ENCODE results near the gene MAML3.
A peak's percentile ranks its signal among the peaks of the same experiment; 100 is the strongest.

MAML3 gene

DNA sequence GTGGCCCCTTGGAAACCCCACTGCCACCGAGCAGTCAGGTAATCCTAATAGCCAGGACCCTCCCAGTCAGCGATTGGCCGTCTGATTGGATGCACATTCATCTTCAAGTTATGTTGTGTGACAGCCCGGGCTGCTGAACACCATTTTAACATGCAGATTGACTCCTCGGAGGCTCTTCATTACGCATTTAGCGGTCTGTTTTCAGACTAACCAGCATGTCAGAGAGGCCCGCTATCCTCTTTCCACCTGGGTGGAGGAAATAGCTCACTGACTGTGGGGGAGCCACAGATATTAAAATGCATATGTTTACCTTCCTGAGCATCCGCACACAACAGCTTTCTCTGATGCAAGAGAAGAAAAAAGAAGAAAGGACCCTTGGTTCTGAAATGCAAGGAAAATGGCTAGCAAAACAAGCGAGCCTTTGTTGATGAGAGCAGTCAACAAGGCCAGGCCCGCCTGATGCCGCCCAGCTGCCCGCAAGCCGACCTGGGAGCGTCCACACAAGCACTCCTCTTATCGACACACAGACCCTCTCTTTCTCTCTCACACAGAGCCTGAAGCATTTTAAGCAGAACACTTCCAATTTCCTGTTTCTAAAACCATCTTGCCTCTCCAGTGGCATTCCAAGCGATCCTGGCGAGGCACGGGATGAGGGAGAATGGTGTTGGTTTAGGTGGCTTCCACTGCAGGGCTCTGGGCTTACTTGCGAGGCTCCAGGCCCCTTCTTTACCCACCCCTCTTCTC lies 370.1 kb downstream of the MAML3 start:
- DNase-seq (ENCODE audit: low read depth): no peak

DNA sequence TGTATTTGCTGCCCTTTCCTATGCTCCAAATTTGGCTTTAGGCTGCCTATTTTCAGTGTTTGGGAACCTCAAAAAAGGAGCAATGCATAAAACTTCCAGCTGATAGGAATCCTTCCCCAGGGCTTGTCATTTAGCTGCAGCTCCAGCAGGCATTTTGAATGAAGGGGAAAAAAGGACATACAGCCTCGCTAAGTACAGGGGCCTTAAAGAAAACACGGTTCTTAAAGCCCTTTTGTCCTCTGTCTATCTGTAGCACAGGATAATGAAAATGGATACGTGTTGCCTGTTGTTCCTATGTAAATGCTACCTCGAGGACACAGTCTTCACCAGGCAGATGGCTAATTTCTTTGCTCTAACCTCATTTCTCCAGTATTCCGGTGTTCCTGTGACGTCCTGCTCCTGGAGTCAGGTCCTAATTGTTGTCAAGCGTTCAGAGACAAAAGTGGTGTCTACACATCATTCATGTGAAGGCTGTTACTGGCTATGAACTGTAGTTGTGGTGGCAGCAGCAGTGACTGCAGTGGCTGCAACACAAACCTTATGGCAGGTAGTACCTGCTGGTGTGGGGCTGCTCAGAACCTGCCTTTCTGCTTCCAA lies 371.0 kb downstream of the MAML3 start:
- no peak for DNase-seq (ENCODE audit: low read depth)

DNA sequence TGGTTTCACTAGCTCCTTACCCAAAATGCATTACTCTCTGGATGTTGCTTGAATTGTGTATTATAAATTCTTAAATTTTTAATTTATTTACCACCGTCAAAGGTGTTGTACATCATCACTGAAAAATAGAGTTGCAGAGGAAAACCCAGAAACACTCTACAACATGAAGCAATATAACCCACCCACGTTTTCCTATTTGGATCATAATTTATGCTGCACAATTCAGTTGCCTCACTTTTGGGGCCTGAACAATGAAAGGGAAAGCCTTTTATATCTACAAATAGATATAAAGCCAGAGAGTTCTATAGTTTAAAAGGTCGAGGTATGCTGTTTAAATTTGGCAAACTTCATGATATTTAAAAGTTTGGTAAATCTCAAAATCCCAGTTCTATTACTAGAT lies 372.9 kb downstream of the MAML3 start:
- no peak for DNase-seq (ENCODE audit: low read depth)

DNA sequence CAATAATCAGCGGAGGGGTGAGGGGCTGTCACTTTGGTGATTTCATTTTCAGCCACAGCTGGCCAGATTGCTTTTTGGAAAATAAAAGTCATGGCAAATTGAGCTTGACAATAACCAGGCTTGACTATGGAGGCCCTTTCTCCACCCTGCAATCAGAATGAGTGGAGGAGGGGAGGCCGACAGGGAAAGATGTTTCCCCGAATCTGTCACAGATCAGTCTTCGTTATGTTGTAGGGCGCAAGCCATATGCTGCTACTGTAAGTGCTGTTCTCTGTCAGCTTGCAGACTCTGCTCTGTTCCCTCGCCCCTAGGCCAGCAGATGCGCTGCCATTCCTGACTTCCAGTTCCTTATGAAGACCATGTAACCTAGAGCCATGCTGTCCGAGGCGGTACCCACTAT lies 374.3 kb downstream of the MAML3 start:
- DNase-seq (ENCODE audit: low read depth): no peak

DNA sequence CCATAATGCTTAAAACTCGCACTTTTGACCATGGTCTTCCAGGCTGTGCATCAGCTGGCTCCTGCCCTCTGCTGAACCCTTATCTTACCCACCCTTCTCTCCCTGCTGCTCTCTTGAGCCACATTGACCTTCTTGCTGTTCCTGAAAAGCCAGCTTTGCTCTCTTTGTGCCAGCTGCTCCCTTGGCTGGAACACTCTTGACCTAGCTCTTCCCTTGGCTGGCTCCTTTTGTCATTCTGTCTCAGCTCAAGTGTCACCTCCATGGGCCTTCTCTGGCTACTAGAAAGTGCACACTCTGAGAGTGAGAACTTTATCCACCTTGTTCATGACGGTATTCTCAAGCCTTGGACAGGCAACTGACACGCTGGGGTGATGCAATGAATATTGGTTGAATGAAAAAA lies 376.2 kb downstream of the MAML3 start:
- DNase-seq (ENCODE audit: low read depth): no peak

DNA sequence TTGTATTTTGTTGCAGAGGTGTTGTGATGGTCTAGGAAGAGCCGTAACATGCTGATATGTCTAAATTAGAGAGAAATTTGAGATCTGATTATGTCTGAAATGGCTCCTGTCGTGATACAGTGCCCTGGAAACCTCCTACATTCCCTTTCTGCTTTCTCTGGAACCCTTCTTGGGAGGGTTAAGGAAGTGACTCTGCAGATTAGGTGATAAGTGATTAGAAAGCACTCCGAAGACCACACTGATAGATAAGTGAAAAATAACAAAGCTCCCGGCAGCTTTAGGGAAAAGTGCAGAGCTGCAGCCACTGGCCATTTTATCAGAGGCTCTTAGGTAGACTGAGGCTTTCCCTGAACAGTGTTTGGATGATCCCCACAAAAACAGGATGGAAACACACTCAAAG lies 377.7 kb downstream of the MAML3 start:
- no peak for DNase-seq (ENCODE audit: low read depth)

DNA sequence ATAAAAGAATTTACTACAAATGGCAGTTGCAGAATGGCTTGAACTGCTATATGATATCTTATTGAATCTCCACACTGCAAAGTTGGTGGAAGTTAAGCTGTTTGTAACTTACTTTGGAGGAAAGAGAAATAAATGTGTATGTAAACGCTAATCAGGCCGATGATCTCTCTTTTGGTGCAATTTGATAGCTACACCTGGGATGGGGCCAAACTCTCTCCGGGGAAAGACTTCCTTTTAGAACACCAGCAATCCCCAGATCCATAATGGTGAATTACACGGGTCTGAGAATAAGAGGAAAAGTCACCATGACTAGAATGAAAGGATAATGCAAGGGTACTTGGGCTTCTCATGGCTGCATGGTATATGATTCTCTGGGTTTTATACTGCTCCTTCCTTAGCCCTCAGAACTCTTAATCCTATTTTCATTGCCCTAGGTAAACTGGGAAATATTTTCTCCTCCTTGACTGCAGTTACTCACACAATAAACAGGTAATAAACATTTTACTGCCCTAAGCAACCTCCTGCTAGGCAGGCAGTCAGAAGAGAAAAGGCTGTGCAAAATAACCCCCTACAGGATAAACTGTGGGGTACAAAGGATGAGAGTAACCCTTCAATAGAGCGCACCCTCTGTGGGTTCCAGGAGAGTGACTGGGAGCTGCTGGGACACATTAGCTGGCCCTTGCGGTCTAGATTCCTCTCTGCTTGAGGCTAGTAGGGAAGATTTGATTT lies 379.1 kb downstream of the MAML3 start:
- no peak for DNase-seq (ENCODE audit: low read depth)

DNA sequence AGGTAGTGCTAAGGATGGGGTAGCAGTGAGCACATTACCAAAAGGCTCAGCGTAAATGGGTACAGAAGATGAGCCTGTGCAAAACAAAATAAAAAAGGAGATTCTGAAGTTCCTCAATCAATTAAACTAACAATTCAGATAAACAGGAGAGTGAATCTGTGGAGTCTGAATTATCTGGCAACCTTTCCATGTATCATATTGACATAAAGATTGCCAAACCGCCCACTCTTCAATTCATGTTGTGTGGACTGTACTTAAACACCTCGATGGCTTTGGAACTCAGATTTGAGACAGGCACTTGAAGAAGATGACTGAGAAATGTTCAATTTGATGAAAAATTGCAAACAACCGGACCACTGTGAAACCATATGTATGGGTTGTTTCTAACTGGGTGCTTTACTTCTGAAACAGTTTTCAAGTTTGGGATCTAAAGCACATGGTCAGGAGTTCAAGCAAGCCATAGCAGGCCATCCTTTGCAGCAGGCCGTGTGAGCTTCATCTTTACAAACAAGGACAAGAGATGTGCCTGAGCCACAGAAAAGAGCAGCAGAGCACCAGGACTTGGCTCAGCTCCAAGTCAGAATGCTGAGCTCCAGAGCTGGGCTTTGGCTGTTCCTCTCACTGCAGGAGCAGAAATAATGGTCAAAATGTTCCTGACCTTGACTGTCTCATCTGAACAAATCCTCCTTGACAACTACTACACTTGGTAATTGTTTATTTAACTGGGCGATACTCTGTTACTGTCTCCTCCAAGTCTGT lies 380.2 kb downstream of the MAML3 start:
- no peak for DNase-seq (ENCODE audit: low read depth)

DNA sequence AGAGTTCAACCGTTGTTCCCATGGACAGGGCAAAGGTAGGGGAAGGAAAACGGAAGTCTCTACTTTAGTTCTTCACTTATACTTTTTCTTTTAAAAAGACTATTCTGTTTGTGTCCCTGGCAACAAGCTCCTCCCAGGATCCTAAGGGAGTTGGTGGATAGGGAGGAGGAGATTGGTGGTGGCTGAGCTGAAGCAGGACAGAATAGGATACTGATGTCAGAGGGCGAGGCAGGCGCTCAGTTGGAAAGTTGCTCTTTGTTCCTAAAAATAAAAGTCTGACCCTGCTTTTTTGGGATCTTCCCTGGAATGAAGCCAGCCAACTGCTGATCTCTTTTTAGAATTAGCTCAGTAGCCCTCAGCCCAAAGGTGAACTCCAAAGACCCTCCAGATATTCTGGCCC lies 383.6 kb downstream of the MAML3 start:
- DNase-seq (ENCODE audit: low read depth): no peak

DNA sequence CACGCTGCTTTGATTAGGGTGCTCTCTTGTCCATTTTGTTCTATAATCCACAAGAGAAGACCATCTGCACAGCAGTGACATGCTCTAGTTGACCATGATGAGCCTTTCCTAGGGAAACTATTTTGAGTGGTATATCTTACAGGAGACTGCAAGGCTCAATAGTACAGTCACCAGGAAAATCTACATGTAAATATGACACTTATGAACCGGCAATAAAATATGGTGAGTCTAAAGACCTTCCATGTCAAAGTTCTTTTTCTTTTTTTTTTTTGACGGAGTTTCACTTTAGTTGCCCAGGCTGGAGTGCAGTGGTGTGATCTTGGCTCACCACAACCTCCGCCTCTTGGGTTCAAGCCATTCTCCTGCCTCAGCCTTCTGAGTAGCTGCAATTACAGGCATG lies 384.6 kb downstream of the MAML3 start:
- DNase-seq (ENCODE audit: low read depth): no peak

DNA sequence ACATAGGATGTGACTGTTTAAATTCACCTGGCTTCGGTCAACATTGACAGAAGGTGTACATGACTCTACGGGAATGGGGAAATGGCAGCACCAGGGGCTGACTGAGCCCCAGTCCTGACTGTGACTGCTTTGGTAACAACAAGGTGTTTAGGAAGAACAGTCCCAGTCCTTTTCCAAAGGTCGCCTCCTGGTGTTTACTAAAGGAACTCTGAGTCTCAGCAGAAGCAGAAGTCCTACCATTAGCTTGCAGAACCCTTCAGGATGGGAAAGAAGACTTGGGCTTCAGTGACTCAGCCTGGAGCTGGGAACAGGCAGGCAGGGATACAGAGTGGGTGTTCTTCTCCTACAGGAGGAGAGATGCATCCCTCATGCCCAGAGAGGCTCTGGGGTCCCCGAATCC lies 385.1 kb downstream of the MAML3 start:
- DNase-seq (ENCODE audit: low read depth): no peak

DNA sequence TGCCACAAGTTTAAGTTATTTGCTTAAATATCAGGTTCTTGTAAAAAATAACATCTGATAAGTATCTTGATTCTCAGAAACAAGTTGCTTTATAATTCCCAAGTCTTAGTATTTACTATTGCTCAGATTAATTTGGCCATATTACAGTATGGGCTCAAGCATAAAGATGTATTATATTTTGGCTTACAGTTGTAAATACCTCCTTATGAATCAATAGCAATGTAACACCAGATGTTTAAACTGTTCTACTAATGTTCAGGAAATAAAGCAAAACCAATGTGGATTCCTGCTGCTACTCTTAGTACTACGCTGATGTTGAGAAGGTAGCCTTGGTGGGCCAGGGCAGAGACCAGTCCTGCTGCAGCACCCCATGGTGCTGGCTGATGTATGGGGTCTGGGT lies 385.6 kb downstream of the MAML3 start:
- DNase-seq (ENCODE audit: low read depth): no peak

DNA sequence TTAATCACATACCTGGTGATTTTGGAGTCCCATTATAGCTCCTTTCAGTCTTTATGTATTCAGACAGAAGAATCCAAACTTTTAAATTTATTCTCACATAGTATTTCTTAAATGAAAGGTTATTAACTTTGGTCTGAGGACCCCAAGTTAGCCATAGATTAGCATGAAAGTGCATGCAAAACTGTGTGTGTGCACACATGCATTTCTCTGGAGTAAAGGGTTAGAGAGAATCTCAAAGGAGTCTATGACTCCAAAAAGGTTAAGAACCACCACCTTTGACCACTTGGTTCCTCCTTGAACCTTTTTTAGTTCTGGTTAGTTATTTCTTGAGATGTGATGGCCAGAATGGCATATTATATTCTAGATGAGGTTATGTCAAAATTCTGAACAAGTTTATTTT lies 386.4 kb downstream of the MAML3 start:
- no peak for DNase-seq (ENCODE audit: low read depth)

DNA sequence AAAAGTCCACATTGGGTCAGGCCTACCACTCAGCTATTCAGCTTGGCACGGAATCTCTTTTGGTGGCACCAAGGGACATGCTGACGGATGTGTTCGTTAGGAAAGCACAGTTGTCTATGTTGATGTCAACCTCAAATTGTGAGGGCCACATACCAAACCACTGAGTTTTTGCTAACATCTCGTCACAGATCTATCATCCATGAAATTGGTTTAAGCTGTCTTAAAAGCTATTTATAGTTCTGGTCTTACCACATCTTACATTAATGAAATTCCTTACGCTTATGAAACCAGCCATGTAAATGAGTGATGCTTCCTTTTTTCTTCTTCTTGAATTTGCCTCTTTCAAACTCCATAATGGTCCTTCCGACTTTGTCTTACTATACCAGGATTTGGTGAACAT lies 386.8 kb downstream of the MAML3 start:
- peak; percentile 90 for DNase-seq (ENCODE audit: low read depth)

DNA sequence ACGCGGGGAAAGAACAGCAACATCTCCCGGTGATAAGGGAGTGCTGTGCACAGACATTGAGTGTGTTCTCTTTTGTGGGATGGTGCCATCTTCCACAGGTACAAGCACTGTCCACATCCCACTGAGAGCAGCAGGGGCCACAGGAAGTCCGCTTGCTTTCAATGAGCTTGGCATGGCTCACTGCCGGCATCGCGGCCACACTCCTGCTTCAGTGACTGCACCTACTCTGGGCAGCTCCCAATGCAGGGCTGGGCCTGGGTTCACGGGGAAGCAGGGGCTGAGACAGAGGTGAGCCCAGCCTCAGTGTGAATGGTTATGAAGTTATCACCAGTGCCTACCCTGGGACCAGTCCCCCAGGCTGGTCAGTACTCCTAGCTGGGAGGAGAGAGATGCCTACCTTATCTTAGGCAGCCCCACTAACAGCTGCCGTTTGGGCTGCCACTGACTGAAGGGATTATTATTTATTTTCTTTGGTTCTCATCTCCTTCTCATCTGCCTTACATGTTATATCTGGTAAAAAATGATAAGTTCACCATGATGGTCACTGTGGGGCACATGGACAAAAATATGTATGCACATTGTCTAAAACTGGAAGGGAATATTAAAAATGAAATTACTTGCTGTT lies 389.2 kb downstream of the MAML3 start:
- no peak for DNase-seq (ENCODE audit: low read depth)

DNA sequence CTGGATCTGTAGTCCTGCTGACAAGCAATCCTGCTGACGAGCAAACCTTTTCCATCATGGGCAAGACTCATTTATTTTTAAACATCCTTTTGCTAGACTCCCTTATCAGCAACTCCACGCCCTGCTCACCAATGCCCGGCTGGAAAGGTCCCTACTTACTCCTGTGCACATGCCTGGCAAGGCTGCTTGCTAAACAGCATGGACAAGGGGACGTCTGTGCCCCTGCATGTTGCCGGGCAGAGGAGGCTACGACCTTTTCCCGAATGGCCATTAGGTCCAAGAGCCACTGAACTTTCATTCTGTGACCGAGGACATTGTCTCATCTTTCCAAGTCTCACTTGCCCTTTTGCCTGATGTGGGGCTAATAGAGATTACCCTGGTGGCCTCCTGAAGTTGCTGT lies 389.8 kb downstream of the MAML3 start:
- DNase-seq (ENCODE audit: low read depth): no peak

DNA sequence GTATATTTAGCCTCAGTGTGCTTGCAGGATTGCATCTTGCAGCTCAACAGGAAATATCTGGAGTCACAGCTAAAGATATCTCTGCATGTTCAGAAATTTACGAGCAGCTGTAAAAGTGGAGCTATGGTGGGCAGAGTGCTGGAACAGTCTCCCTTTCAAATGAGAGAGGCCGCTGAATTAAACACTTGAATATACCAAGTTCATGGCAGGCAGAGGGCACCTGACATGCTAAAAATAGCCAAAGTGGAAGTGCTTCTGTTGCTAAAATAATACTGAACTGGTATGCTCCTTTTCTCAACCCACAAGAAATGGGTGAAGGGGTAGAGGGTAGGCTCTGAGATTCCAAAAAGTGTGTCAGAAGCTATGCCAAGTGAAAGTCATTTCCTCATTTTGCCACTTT lies 390.3 kb downstream of the MAML3 start:
- no peak for DNase-seq (ENCODE audit: low read depth)

DNA sequence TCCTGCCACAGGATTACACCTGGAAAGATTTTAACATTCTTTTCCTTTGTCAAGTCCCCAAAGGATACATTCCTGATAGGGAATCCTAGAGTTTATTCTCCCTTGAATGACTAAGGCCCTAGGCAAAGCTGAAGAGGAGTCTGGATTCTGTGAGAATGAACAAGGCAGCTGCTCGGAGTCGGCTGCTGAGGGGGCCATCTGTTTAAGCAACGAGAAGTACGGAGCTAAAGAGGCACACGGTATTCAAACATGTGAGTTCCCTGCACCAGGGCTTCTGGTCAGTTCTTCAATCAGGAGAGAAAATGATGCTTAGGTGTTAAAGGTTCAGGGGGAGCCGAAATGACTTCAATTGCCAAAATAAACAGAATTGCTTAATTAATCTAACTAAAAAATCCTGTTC lies 390.8 kb downstream of the MAML3 start:
- DNase-seq (ENCODE audit: low read depth): no peak

DNA sequence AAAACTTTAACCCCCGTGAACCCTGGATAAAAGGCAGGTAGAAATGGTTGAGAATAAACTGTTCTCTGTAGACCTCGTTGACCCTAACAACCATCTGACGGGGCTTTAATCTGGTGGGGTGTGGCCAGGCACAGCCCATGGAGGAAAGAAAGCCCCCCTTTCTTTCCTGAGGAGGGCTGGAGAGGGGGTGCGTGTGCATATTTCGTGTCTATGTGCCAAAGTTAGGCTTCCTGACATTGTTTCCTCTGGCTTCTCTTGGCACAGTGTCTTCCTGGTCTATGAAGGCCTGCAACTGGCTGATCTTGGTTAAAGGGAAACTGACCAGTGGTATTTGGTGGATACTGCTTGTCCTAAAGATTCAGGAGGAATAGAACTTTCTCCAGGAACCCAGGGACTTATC lies 391.3 kb downstream of the MAML3 start:
- DNase-seq (ENCODE audit: low read depth): no peak

DNA sequence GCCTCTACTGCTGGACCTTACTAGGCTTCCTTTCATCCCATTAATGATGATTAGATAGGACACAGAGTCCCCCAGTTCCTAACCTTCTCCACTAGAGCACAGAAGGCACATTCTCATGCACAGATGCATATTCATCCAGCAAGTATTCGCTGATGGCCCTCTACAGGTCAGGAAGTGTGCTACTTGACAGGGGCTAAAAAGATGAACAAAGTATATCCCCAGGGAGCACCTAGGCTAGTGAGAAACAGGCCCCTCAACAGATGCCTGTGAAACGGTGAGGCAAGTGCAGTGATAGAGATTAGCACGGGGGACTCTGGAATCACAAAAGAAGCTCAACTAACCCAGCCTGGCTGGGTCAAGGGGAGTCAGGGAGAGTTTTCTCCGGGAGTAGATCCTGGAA lies 392.5 kb downstream of the MAML3 start:
- DNase-seq (ENCODE audit: low read depth): no peak

DNA sequence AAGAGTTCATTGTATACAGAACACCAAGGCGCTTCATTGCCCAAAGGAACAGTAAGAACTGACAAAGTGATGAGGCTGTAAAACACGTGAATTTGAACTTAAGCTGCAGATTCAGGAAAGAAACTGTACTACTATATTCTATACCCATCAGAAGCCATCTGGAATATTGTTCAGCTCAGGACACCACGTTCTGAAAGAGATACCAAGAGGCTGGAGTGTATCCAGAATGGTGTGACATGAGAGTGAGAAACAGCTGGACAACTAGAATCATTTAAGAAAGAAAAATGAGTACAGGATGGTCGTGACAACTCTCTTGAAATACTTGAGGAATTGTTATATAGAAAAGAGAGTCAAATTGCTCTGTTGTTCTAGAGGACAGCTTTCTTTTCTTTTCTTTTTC lies 393.4 kb downstream of the MAML3 start:
- no peak for DNase-seq (ENCODE audit: low read depth)

DNA sequence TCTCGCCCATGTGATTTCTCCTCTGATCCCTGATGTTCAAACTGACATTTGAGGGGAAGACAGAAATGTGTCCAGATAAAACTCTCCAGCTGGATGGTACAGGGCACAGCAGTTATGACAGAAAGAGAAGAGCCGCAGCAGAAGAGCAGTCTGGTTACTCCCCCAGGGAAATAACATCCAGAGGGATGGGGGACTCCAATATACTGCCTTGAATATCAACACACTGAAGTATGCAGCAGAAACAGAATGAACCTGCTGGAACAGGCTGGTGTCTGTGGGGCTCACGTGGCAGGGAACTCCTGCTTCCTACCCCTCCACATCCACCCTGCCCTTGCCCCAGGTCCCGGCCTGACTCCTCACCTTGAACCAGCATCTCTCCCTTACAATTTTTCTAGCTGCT lies 394.9 kb downstream of the MAML3 start:
- DNase-seq (ENCODE audit: low read depth): no peak

All from GM04503 (cell line).